Gastroesophageal sphincter (tissue), 3 donors: ENCODE measurements around the gene ZCCHC3.

Source experiments
- POLR2AphosphoS5 ChIP-seq: sonication (generic); formaldehyde crosslinking; IDR thresholded peaks from one replicate; pipeline ENCODE4 v1.6.1; 2017; ENCODE audit warnings: antibody characterized with exemption
- TF ChIP-seq, protein P1 (sequence below), 4 experiments: fragments of 200-600 bp in 2 of 4; fragments of 450-650 bp in 2 of 4; sonication (generic) in 1 of 4; IDR thresholded peaks; one replicate each; pipeline ENCODE4 v1.5.1; 2017 to 2019; ENCODE audit warnings: antibody characterized with exemption in 4 of 4, mild to moderate bottlenecking in 2 of 4, moderate library complexity in 2 of 4

DNA sequence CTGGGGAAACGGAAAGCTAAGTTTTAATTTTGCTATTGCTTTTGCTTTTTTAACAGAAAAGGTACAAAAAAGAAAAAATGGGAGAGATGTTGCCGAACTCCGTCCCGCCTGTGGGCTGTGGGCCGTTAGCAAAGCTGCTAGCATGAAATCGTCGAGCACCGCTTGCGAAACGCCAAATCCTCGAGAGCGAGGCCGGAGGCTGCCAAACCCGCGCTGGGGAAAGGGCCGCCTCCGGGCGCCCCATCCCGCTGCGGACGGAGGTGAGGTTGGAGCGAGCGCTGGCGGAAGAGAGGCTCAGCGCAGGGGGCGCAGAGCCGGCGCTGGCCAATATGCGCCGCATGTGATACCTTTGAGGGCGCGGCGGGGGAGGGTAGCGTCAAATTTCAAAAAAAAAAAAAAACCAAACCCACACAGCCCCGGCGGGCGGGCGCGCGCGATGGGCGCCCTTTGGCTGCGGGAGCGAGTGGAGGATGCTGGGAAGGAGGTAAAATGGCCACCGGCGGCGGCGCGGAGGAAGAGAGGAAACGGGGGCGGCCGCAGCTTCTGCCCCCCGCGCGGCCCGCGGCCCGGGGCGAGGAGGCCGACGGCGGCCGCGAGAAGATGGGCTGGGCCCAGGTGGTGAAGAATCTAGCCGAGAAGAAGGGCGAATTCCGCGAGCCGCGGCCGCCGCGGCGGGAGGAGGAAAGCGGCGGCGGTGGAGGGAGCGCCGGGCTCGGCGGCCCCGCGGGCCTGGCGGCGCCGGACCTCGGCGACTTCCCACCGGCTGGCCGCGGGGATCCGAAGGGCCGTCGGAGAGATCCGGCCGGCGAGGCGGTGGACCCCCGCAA is at the start of gene ZCCHC3:
- TF ChIP-seq, protein P1, sequence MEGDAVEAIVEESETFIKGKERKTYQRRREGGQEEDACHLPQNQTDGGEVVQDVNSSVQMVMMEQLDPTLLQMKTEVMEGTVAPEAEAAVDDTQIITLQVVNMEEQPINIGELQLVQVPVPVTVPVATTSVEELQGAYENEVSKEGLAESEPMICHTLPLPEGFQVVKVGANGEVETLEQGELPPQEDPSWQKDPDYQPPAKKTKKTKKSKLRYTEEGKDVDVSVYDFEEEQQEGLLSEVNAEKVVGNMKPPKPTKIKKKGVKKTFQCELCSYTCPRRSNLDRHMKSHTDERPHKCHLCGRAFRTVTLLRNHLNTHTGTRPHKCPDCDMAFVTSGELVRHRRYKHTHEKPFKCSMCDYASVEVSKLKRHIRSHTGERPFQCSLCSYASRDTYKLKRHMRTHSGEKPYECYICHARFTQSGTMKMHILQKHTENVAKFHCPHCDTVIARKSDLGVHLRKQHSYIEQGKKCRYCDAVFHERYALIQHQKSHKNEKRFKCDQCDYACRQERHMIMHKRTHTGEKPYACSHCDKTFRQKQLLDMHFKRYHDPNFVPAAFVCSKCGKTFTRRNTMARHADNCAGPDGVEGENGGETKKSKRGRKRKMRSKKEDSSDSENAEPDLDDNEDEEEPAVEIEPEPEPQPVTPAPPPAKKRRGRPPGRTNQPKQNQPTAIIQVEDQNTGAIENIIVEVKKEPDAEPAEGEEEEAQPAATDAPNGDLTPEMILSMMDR (IDR thresholded peaks at IDR 0.05) = peak in 3 of 4 experiments; percentile 19 to 45 (median 34)
- peak; percentile 79 for TF ChIP-seq POLR2AphosphoS5
